Astrocyte (in vitro differentiated cells and primary cell): ENCODE measurements around the gene EIF4B. TPM values are rescaled to one million over a fixed set of nuclear protein-coding genes. Genes with fewer than 3 reads are reported as not detected.

Experiments
- DNase-seq: peaks from one replicate; pipeline ENCODE4 v3.0.0-alpha.2; 2010; ENCODE audit warnings: low read depth
- FAIRE-seq: peaks from 2 replicates; lab custom pipeline; 2011; peaks lifted over from hg19 to GRCh38; lab: Jason Lieb, UNC
- H2AFZ ChIP-seq: 2 replicates; pipeline ENCODE4 v1.6.0; 2012; ENCODE audit warnings: low read depth, low read length, inconsistent platforms
- H3K27ac ChIP-seq: 2 replicates; pipeline ENCODE4 v1.5.1; 2011; ENCODE audit warnings: low read depth, low read length, inconsistent platforms
- H3K27me3 ChIP-seq: 2 replicates; pipeline ENCODE4 v1.6.0; 2011; ENCODE audit warnings: low read length, inconsistent platforms; ENCODE audit not compliant: insufficient read depth
- H3K36me3 ChIP-seq: 2 replicates; pipeline ENCODE4 v1.5.1; 2011; ENCODE audit warnings: low read length, inconsistent platforms; ENCODE audit not compliant: insufficient read depth
- H3K4me1 ChIP-seq: 2 replicates; pipeline ENCODE4 v1.5.1; 2011; ENCODE audit warnings: low read length, inconsistent platforms; ENCODE audit not compliant: insufficient read depth
- H3K4me2 ChIP-seq: 2 replicates; pipeline ENCODE4 v1.6.0; 2012; ENCODE audit warnings: low read length, inconsistent platforms
- H3K4me3 ChIP-seq: 2 replicates; pipeline ENCODE4 v1.5.1; 2011; ENCODE audit warnings: low read depth, mild to moderate bottlenecking, low read length, inconsistent platforms; ENCODE audit not compliant: insufficient read depth
- H3K79me2 ChIP-seq: 2 replicates; pipeline ENCODE4 v1.6.0; 2012; ENCODE audit warnings: mild to moderate bottlenecking, low read length, inconsistent platforms; ENCODE audit not compliant: insufficient read depth
- H3K9ac ChIP-seq: 2 replicates; pipeline ENCODE4 v1.6.0; 2012; ENCODE audit warnings: mild to moderate bottlenecking, low read length, inconsistent platforms
- H3K9me3 ChIP-seq: 2 replicates; pipeline ENCODE4 v1.5.1; 2012; ENCODE audit warnings: low read depth, mild to moderate bottlenecking, low read length, inconsistent platforms; ENCODE audit not compliant: insufficient read depth
- H4K20me1 ChIP-seq: 2 replicates; pipeline ENCODE4 v1.6.0; 2012; ENCODE audit warnings: low read length, inconsistent platforms; ENCODE audit not compliant: insufficient read depth
- H3K27ac Mint-ChIP-seq: one replicate; pipeline ENCODE4 v1.8.0; 2021; ENCODE audit warnings: mild to moderate bottlenecking, mixed read lengths; ENCODE audit not compliant: unreplicated experiment
- H3K27me3 Mint-ChIP-seq: one replicate; pipeline ENCODE4 v1.8.0; 2021; ENCODE audit warnings: low read depth, mixed read lengths; ENCODE audit not compliant: unreplicated experiment
- H3K36me3 Mint-ChIP-seq: one replicate; pipeline ENCODE4 v1.8.0; 2021; ENCODE audit warnings: low read depth, mixed read lengths; ENCODE audit not compliant: unreplicated experiment
- H3K4me1 Mint-ChIP-seq: one replicate; pipeline ENCODE4 v1.8.0; 2021; ENCODE audit warnings: low read depth, mixed read lengths; ENCODE audit not compliant: unreplicated experiment
- H3K4me3 Mint-ChIP-seq: one replicate; pipeline ENCODE4 v1.8.0; 2021; ENCODE audit warnings: mild to moderate bottlenecking, moderate library complexity, mixed read lengths; ENCODE audit not compliant: unreplicated experiment
- H3K9me3 Mint-ChIP-seq: one replicate; pipeline ENCODE4 v1.8.0; 2021; ENCODE audit warnings: mild to moderate bottlenecking, mixed read lengths; ENCODE audit not compliant: unreplicated experiment
- CTCF ChIP-seq: IDR thresholded peaks from 2 replicates; pipeline ENCODE4 v1.5.1; 2011; ENCODE audit warnings: low read depth, mild to moderate bottlenecking, inconsistent platforms, low read length, moderate library complexity; ENCODE audit not compliant: insufficient read depth
- EZH2 ChIP-seq: IDR thresholded peaks from 2 replicates; pipeline ENCODE4 v1.6.1; 2012; ENCODE audit warnings: mild to moderate bottlenecking, low read length, inconsistent platforms; ENCODE audit not compliant: insufficient read depth
- total RNA-seq: library from RNA; stranded (reverse); gene quantifications from 2 replicates; pipeline ENCODE4 v1.2.1, GENCODE V29; 2021

The EIF4B gene
- total RNA-seq, 1 donor from 2014 or later: 242 TPM

GRCh38 chr12:53058674-53059433 is 52.6 kb downstream of the EIF4B start:
- Histone ChIP-seq H2AFZ (no peak overlapping the region), H4K20me1 (peaks cover 13% of the 10 kb centered on the region), H3K9me3 (no peaks in the 10 kb centered on the region), H3K79me2 (no peaks in the 10 kb centered on the region), H3K9ac (no peak overlapping the region), H3K4me3 (no peak overlapping the region), H3K4me2 (no peak overlapping the region), H3K36me3 (peaks cover 4% of the 10 kb centered on the region), H3K27me3 (no peaks in the 10 kb centered on the region), H3K27ac (no peak overlapping the region), H3K4me1 (peaks cover 10% of the 10 kb centered on the region)
- H3K36me3 Mint-ChIP-seq: peaks cover 24% of the 10 kb centered on the region
- no peak for DNase-seq
- peaks cover 14% of the 10 kb centered on the region for H3K4me1 Mint-ChIP-seq
- peaks cover 2% of the 10 kb centered on the region for H3K9me3 Mint-ChIP-seq
- TF ChIP-seq CTCF: no peak
- no peak for TF ChIP-seq EZH2
- no peak overlapping the region for H3K4me3 Mint-ChIP-seq
- peaks cover 1% of the 10 kb centered on the region for H3K27me3 Mint-ChIP-seq
- no peak for FAIRE-seq
- no peak overlapping the region for H3K27ac Mint-ChIP-seq

- Histone ChIP-seq H3K9me3 (no peaks in the 10 kb centered on the region), H3K4me2 (no peak overlapping the region), H3K9ac (no peak overlapping the region), H3K27me3 (no peaks in the 10 kb centered on the region), H3K27ac (no peak overlapping the region), H3K4me1 (peaks cover 12% of the 10 kb centered on the region), H4K20me1 (peaks cover 14% of the 10 kb centered on the region), H3K4me3 (no peak overlapping the region), H3K36me3 (peaks cover 4% of the 10 kb centered on the region), H2AFZ (no peak overlapping the region), H3K79me2 (no peaks in the 10 kb centered on the region)
- TF ChIP-seq CTCF: no peak
- no peak for TF ChIP-seq EZH2
- H3K36me3 Mint-ChIP-seq: peaks cover 27% of the 10 kb centered on the region
- DNase-seq (no peak), FAIRE-seq (no peak)
- H3K4me3 Mint-ChIP-seq: no peak overlapping the region
- peaks cover 2% of the 10 kb centered on the region for H3K9me3 Mint-ChIP-seq
- peaks cover 14% of the 10 kb centered on the region for H3K4me1 Mint-ChIP-seq
- no peak overlapping the region for H3K27ac Mint-ChIP-seq
- peaks cover 1% of the 10 kb centered on the region for H3K27me3 Mint-ChIP-seq
Observed at GRCh38 chr12:53059434-53060063, 53.3 kb downstream of the EIF4B start.
